MG63 (cell line): ENCODE results near the gene C15orf62. TPM values are rescaled to one million over a fixed set of nuclear protein-coding genes. Genes with fewer than 3 reads are reported as not detected.

Experiments used
- DNase-seq: peaks from one replicate; pipeline ENCODE4 v3.0.0-alpha.2; 2020
- H3K27me3 ChIP-seq: fragments of 250-450 bp; sonication (Bioruptor Pico); 2 replicates; pipeline ENCODE4 v1.5.1; 2020; ENCODE audit warnings: mild to moderate bottlenecking, moderate library complexity
- H3K36me3 ChIP-seq: fragments of 250-450 bp; sonication (Bioruptor Pico); 2 replicates; pipeline ENCODE4 v1.5.1; 2020; ENCODE audit warnings: mild to moderate bottlenecking, moderate library complexity
- H3K4me3 ChIP-seq: fragments of 250-450 bp; sonication (Bioruptor Pico); 2 replicates; pipeline ENCODE4 v1.5.1; 2020; ENCODE audit warnings: mild to moderate bottlenecking, moderate library complexity
- H3K9me3 ChIP-seq: fragments of 250-450 bp; sonication (Bioruptor Pico); 2 replicates; pipeline ENCODE4 v1.5.1; 2020; ENCODE audit warnings: mild to moderate bottlenecking, moderate library complexity
- total RNA-seq: library from RNA; depleted of rRNA; stranded (reverse); fragments of >200 nt; shearing (Covaris generic); gene quantifications from 2 replicates; pipeline ENCODE4 v1.2.3, GENCODE V29; 2014; ENCODE audit warnings: low replicate concordance

C15orf62 gene
- total RNA-seq, 1 experiment from 2014 or later, result not detected

GRCh38 chr15:40790718-40791117 lies 20.9 kb downstream of the C15orf62 start:
- DNase-seq, result peak; percentile 25
- no peak overlapping the region for H3K4me3 ChIP-seq

GRCh38 chr15:40792394-40792793 lies 22.6 kb downstream of the C15orf62 start:
- peaks cover 16% of the 10 kb centered on the region for H3K36me3 ChIP-seq
- no peak for DNase-seq

More at GRCh38 chr15:40790718-40791117, 20.9 kb downstream of the C15orf62 start:
- Histone ChIP-seq H3K36me3 (peaks cover 16% of the 10 kb centered on the region), H3K9me3 (no peaks in the 10 kb centered on the region), H3K27me3 (no peaks in the 10 kb centered on the region)

GRCh38 chr15:40793216-40793989 lies 23.6 kb downstream of the C15orf62 start:
- Histone ChIP-seq H3K27me3 (no peaks in the 10 kb centered on the region), H3K9me3 (no peaks in the 10 kb centered on the region), H3K4me3 (no peak overlapping the region), H3K36me3 (peaks cover 16% of the 10 kb centered on the region)
- peak; percentile 83 for DNase-seq

More at GRCh38 chr15:40792394-40792793, 22.6 kb downstream of the C15orf62 start:
- Histone ChIP-seq H3K27me3 (no peaks in the 10 kb centered on the region), H3K4me3 (no peak overlapping the region), H3K9me3 (no peaks in the 10 kb centered on the region)

GRCh38 chr15:40796041-40796440 lies 26.3 kb downstream of the C15orf62 start:
- Histone ChIP-seq H3K4me3 (no peak overlapping the region), H3K9me3 (no peaks in the 10 kb centered on the region), H3K36me3 (peaks cover 13% of the 10 kb centered on the region), H3K27me3 (no peaks in the 10 kb centered on the region)
- DNase-seq, result no peak

- no peak for DNase-seq
- Histone ChIP-seq H3K9me3 (no peaks in the 10 kb centered on the region), H3K27me3 (no peaks in the 10 kb centered on the region), H3K36me3 (peaks cover 8% of the 10 kb centered on the region), H3K4me3 (no peak overlapping the region)
Observed at GRCh38 chr15:40796512-40796911, 26.7 kb downstream of the C15orf62 start.

DNA sequence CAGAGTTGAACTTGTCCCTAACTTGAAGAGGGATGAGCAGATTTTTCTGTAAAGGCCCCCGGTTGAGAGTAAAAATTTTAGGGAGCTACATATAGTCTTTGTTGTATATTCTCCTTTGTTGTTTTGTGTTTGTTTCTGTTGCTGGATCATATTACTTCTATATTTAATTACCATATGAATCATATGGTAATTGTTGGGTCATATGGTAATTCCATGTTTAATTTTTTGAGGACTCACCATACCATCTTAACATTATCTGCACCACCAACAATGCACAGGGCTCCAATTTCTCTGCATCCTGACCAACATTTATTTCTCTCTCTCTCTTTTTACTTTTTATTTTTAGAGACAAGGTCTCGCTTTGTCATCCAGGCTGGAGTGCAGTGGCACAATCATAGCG lies 29.7 kb downstream of the C15orf62 start:
- no peaks in the 10 kb centered on the region for H3K36me3 ChIP-seq
- no peak for DNase-seq
- no peak overlapping the region for H3K4me3 ChIP-seq
- no peaks in the 10 kb centered on the region for H3K9me3 ChIP-seq
- no peaks in the 10 kb centered on the region for H3K27me3 ChIP-seq

DNA sequence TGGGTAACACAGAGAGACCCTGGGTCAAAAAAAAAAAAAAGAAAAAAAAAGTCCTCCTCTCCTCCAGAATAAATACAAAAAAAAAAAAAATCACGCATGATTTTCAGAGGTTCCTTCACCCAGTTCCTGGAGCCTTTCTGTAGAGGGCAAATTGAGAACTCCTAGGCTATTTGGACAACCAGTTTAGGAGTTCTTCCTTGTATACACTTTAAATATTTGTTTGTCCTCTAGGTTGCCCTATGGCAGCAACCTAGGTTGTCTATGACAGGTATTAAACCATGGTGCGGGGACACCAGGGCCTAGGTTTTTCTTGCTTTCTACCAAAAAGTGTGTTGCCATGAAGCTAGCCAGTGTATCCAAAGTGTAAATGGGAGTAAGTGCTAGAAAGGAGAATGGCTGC lies 33.3 kb downstream of the C15orf62 start:
- Histone ChIP-seq H3K36me3 (no peaks in the 10 kb centered on the region), H3K4me3 (no peak overlapping the region), H3K27me3 (no peaks in the 10 kb centered on the region), H3K9me3 (no peaks in the 10 kb centered on the region)
- DNase-seq, result no peak

DNA sequence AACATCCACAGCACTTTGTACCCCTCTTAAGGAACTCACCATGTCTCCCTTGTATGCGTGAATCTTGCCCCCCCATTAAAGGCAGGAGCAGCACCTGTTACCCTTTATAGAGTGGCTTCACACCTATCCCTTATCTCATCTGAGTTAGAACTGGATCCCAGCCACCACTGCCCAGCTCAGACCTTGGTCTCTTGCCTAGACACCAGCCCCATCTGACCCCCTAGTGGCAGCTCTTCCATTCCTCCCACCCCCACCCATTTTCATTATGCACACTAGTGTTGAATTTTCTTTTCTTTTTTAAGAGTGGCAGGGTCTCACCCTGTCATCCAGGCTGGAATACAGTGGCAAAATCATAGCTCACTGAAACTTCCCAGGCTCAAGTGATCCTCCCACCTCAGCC lies 33.9 kb downstream of the C15orf62 start:
- Histone ChIP-seq H3K9me3 (no peaks in the 10 kb centered on the region), H3K4me3 (no peak overlapping the region), H3K27me3 (no peaks in the 10 kb centered on the region), H3K36me3 (no peaks in the 10 kb centered on the region)
- no peak for DNase-seq

DNA sequence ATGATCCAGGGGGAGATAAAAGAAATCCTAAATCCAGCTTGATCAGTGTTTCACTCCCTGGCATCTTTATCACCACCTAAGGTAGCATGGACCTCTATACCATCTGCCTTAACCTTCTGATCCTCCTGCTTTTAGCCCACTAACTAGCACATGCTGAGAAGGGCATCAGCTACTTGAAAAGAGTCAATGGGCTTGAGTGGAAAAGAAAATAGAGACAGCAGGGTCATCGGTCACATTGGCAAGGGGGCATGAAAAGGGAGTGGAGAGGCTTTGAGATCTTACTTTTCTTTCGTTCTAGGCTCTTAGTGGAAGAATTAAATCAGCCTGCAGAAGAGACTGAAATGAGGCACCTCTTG lies 36.9 kb downstream of the C15orf62 start:
- H3K9me3 ChIP-seq, result no peaks in the 10 kb centered on the region
- no peaks in the 10 kb centered on the region for H3K27me3 ChIP-seq
- no peak for DNase-seq
- peak overlapping the region; percentile 98 for H3K4me3 ChIP-seq
- no peaks in the 10 kb centered on the region for H3K36me3 ChIP-seq

DNA sequence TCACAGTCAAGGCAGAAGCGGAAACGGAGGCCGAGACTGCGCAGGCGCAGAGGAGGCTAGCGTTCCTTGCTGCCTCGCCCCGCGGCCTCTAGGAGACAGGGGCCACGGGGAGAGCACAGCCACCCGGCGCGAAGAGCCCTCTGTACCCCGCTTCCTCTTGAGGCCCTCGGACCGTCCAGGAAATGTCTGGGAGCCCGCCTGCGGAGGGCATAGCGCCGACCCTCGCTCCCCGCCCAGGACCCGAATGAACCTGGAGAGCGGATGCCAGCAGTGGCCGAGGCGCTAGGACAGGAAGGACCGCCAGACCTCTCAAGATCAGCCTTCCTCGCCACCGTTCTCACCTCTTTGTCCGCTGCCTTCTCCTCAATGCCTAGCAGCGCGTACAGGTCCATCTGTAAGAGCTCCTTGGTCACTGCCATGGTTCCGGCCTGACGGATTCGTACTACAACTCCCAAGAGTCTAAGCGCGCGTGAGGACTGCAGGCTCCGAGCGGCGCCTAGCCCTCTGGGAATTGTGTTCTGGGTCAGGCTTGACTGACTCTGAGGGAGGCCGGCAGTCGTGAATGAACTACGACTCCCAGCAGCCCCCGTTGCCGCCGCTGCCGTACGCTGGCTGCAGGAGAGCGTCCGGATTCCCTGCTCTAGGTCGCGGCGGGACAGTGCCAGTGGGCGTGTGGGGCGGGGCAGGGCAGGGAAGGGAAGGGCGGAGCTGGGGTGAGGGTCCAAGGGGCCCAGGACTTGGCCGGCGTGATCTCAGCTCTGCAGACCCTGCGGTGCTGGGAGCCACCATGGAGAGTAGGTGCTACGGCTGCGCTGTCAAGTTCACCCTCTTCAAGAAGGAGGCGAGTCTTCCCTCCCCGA lies 37.5 kb downstream of the C15orf62 start, which contains the start of the genes DNAJC17 and ZFYVE19:
Gene DNAJC17, minus strand, starts transcription at position 446 of the 860 bp plus-strand sequence. Its CDS starts 27 bp downstream, at position 419.
Gene ZFYVE19, plus strand, starts transcription at position 62 of the 860 bp plus-strand sequence. Its CDS starts 501 bp downstream, at position 563.
- Histone ChIP-seq H3K27me3 (no peaks in the 10 kb centered on the region), H3K4me3 (peak within 1 kb of the TSS; percentile 98)

GRCh38 chr15:40807888-40808461 lies 38.2 kb downstream of the C15orf62 start:
- DNase-seq, result no peak
- Histone ChIP-seq H3K4me3 (peak overlapping the region; percentile 98), H3K9me3 (no peaks in the 10 kb centered on the region), H3K36me3 (no peaks in the 10 kb centered on the region), H3K27me3 (no peaks in the 10 kb centered on the region)

More for the DNA sequence above, 37.5 kb downstream of the C15orf62 start, which contains the start of the genes DNAJC17 and ZFYVE19:
- peak; percentile 97 for DNase-seq
- H3K36me3 ChIP-seq, result no peaks in the 10 kb centered on the region
- no peaks in the 10 kb centered on the region for H3K9me3 ChIP-seq

- Histone ChIP-seq H3K27me3 (no peaks in the 10 kb centered on the region), H3K4me3 (no peak overlapping the region), H3K36me3 (no peaks in the 10 kb centered on the region), H3K9me3 (no peaks in the 10 kb centered on the region)
- DNase-seq, result no peak
Observed at GRCh38 chr15:40808861-40809450, 39.2 kb downstream of the C15orf62 start.

DNA sequence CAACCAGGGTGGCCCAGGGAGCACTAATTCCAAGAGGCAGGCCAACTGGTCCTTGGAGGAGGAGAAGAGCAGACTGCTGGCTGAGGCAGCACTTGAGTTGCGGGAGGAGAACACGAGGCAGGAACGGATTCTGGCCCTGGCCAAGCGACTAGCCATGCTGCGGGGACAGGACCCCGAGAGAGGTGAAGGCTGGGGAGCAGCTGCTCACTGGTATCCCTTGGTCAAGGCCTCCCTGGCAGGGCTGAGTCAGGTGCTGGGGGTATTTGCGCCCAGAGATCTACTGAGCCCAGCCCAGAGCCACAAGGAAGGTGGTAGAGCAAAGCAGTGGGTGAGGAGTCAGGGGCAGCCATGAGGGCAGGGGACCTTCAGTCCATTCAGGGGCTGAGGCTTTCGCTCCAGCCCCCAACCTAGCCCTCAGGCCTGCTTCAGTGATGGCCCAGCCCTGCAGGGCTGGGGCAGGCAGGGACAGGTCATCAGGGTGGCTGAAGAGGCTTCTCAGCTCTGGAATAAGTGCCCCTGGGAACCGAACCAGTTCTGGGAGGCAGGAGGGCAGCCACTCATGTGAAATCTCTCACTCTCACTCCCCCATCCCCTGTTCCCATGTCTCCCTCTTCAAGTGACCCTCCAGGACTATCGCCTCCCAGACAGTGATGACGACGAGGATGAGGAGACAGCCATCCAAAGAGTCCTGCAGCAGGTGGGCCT lies 43.1 kb downstream of the C15orf62 start:
- DNase-seq, result no peak
- H3K36me3 ChIP-seq, result no peaks in the 10 kb centered on the region
- no peak overlapping the region for H3K4me3 ChIP-seq
- H3K9me3 ChIP-seq, result no peaks in the 10 kb centered on the region
- no peaks in the 10 kb centered on the region for H3K27me3 ChIP-seq

GRCh38 chr15:40815042-40815698 lies 45.4 kb downstream of the C15orf62 start:
- DNase-seq, result no peak
- H3K4me3 ChIP-seq, result no peak overlapping the region
- no peaks in the 10 kb centered on the region for H3K27me3 ChIP-seq
- H3K9me3 ChIP-seq, result no peaks in the 10 kb centered on the region
- no peaks in the 10 kb centered on the region for H3K36me3 ChIP-seq

- no peak for DNase-seq
- Histone ChIP-seq H3K9me3 (no peaks in the 10 kb centered on the region), H3K36me3 (no peaks in the 10 kb centered on the region), H3K27me3 (no peaks in the 10 kb centered on the region), H3K4me3 (no peak overlapping the region)
Observed at GRCh38 chr15:40819048-40819447, 49.3 kb downstream of the C15orf62 start.

GRCh38 chr15:40821195-40821594 lies 51.4 kb downstream of the C15orf62 start:
- Histone ChIP-seq H3K36me3 (no peaks in the 10 kb centered on the region), H3K9me3 (no peaks in the 10 kb centered on the region), H3K27me3 (no peaks in the 10 kb centered on the region), H3K4me3 (no peak overlapping the region)
- DNase-seq, result no peak
